Stimulated activated CD4-positive, alpha-beta T cell treated with anti-CD3 and anti-CD28 coated beads, TNF-alpha, amount 100 ng/mL, for 48 hours (primary cell): ENCODE data around the gene SCN2B.
"Not testable (repeated sequence)": the region's sequence is repeated elsewhere in the genome, so short reads cannot be mapped to it uniquely, and the experiment has no call there.

Experiments
- DNase-seq, 3 donors: peaks; one replicate each; pipeline ENCODE4 v3.0.0-alpha.2; 2020; ENCODE audit warnings: low read depth in 3 of 3

Gene SCN2B

DNA sequence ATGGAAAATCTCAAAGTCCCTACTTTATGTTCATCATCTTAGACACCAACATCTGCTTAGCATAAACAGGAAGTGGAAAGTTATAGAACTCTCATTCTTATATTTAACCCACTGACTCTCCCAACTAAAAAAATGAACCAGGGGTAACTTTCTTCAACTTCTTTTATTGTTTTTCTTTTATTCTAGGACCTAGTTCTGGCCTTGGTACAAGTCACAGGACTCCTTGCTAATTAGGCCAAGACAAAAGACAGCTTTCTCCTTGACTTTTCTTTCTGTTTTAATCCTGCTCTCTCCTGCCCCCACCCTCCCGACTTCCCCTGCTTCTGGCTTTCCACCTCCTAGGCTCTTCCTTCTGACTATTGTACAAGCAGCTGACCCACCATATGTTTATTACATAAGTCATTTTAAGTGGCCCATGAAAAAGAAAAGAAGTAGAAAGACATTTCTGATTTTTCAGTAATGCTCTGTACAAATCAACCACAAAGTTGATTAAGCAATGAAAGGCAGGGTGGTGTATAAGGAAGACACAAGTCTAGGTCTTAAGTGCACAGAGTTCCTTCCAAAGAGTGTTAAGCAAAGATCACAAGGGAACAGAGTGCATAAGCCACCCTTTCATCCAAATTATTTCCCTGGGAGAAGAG is 30.1 kb upstream of the SCN2B start:
- no peak for DNase-seq

DNA sequence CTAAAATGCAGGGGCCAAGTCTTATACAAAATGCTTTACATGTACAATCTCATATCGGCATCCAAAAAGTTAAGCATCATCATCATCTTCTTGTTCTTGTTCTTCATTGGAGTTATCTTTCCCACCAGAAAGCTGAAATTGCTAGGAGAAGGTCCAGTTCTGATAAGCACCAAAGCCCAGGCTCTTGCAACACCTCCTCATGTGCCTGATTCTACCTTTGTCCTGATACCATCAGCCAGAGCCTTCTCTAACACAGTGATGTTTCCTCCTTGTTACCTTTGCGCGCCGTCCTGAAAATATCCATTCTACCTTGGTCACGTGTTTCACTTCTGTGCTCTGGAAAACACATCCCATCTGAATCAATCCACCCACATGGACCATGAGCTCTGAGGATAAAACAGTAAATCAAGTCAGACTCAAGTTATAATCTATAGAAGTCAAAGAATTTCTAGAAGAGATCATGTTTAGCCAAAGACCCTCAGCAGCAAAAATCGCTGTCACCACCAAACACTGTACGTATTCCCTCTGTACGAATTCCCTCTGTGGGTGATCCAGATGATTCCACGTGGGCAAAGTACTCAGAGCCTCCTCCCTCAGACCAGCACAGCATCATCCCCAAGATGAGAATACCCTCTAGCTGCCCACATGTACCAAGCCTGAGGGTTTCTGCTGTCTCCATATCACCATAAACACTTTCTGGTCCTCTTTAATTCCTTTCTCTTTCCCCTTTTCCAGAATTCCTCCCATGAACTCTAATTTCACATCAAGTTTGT is 29.4 kb upstream of the SCN2B start:
- no peak for DNase-seq

DNA sequence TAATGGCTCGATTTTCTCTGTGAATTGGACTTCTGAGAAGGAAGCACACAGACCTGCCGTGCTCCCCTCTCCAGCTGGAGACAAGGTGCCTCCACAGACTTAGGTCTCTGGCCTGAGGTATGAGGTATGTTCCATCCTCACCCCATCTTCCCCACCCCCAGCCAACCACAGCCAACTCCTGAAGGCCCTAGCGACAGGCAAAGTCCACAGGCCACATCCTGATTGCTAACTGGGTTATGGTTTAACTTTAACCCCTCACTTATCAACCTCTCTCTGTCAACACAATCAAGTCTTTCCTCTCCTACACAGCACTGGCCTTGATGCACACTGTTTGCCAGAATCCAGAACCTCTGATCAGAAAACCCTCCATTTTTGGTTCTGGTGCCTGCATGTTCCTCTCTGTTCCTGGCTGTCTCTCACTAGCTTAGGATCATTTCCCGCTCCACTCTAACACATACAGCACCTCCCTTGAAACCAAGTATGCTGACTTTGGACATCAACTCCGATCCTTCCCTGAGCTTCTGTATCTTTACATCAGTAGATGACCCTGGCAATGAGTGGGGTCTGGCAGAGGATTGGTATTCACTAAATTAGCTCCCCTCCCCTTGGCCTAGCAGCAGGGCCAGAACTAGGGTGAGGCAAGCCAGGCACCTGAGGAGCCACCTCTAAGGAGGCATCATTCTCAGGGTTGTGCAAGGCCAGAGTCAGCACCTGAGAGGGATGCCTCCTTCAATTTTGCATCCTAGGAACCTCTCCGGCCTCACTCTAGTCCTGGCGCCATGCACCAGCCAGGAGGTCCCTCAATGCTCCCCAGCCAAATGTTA is 26.4 kb upstream of the SCN2B start:
- DNase-seq: peak in 1 of 3 donors; percentile 57

DNA sequence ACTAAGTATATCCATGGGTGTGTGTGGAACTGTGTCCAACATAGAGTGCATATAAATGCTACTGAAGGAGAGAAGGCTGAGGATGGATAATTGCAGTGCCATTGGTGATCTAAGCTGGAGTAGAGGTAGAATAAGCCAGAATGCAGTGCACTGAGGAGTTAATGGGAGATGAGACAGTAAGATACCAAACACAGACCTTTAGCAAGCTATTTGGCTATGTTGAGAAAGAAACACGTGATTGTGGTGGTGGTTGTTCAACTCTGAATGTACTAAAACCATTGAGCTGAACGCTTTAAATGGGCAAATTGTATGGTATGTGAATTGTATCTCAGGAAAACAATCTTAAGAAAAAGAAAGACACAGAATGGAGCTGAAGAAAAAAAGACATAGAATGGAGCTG is 25.5 kb upstream of the SCN2B start:
- DNase-seq: no peak

DNA sequence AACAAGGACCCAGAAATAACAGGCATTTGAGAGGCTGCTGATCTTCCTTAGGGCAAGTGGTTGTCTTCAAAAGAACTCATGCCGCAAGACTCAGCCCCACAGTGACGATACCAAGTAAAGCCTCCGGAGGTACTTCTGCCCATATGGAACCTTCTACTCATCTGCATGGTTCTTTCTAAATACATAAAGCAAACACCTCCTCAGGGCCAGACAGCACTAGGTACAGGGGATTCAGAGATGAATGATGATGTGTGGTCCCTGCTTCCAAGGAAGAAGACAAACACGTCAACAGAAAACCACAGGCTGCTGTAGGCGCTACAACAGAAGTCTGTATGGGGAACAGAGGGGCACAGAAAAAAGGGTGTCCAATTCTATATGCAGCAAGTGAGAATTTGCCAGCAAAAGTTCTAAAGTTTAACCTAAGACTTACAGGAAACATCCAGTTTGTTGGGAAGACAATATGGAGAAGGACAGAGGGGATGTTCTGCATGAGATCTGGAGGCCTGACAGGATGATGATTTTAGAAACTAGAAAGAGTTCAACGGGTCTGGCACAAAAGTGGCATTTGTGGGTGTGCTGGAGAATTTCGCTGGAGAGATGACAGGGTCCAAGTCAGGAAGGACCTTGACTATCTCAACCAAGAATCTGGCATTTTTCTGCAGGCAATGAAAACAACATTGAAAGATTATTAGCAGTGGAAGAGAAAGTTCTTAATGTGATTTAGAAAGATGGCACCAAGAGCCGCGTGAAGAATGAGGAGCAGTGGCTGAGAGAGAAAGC is 24.7 kb upstream of the SCN2B start:
- peak in 2 of 3 donors; percentile 49 to 63 for DNase-seq

DNA sequence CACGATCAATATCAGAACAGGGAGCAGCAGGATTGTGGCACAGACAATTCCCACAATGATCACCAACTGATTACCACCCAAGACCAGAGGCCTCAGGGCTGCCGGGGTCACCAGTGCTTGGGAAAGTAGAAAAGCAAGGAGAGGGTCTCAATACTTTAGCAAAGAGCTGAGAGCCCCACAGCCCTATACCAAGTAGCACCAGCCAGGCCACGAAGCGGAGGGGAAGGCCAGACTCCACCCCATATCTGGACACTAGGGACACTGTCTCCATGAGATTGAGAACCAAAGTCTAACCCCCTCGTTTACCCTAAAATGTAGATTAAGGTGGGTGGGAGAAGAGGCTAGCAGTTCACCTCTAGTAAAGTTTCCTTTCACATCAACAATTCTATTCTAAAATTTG is 24.1 kb upstream of the SCN2B start:
- no peak for DNase-seq

DNA sequence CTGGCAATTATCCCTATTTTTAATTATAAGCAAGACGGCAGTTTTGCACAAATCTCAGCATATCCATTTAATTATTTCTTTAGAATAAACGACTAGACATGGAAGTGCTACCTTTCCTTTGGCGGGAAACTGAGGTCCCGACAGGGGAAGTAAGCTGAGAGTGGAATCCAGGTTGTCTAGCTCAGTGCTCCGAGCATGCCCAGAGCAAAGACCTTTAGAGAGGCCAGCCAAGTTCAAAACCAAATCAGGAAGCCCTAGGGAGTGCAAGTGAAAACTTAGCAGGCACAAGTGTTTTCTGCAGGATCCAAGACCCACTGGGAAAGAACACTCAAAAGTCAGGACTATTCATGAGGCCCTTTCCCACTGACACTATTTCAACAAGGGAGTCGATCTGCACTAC is 22.7 kb upstream of the SCN2B start:
- no peak for DNase-seq

DNA sequence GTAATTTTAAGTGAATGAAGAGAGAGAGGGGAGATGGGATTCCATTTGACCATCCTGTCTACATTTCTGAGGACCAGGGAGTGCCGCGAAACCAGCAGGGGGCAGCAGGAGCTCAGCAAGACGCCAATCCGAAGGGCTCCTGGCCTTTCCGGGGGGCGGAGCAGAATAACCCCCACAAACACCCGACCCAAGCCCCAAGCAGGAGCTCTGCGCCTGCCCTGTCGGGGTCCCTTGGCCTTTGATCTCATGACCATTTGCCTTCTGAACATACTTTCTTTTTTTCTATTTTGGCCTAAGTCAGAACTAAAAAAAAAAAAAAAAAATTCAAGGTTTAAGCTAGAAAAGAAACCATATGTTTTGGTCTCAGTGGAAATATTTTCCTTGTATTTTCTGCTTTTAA is 21.9 kb upstream of the SCN2B start:
- DNase-seq: peak; percentile 67 to 89 (median 71)

DNA sequence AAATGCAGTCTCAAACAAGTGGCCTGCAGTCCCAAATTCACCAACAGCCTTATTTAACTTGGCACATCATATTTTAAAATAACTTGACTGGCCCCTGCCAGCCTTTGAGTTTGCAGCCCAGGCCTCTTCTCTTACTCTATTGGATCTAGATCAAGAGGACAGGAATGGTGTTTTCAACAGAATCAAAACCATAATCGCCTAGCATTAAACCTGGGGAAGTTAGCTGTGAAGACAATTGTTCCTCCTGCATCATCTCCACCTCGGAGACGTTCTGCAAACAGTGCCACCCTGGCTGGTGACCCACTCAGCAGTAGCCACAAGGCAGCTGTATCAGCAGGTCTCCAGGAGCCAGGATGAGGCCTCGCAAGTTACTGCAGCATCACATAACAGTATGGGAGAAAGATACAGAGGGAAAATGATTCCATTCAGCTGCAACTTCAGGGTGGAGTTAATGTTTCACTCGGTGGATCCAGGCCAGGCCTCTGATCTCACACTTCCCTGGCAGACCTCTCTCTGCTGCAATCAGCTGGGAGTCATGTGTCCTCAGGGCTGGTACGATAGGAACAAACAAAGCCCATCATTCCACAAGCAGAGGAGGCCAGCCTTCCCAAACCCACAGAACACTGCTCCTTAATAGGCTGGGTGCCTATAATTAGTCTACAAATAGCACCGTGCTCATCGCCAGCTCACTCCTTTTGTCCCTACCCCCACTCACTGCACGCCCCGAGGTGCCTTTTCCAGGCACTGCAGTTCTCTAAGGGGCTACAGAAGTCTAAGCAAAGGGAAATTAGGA is 18.6 kb upstream of the SCN2B start:
- DNase-seq: no peak

DNA sequence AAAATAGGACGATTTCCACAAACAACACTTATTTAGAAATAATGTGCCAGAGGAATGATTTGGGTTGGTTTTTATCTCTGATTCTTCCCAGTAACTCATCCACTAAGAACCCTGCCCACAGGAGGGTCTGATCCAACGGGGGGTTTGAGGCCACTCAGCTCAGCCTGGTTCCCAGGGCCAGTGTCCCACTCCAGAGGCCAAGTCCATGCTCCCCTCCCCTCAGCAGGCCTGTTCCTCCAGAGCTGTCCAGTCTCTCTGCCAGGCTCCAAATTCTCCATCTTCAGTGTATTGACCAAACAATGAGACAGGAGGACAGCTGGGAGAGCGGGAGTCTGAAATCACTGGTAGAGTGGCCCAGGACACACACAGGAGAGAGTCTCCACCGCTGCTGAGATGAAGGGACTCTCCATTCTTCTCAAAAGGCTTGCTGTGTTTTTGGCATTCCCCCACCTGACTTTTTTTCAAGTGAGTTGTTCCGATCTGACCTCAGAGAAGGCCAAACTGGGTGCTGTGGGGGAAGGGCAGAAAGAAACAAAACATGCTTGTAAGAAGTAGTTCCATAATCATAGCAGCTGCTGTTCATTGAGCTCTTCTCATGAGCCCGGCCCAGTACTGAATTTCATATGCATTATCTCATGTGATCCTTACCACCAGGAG is 17.6 kb upstream of the SCN2B start:
- DNase-seq: no peak

DNA sequence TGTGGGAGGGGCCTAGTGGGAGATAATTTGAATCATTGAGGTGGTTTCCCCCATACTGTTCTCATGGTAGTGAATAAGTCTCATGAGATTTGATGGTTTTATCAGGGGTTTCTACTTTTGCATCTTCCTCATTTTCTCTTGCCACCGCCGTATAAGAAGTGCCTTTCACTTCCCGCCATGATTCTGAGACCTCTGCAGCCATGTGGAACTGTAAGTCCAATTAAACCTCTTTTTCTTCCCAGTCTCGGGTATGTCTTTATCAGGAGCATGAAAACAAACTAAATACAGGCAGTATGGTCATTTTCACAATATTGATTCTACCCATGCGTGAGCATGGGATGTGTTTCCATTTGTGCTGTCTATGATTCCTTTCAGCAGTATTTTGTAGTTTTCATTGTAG is 16.4 kb upstream of the SCN2B start:
- not testable (repeated sequence) for DNase-seq

DNA sequence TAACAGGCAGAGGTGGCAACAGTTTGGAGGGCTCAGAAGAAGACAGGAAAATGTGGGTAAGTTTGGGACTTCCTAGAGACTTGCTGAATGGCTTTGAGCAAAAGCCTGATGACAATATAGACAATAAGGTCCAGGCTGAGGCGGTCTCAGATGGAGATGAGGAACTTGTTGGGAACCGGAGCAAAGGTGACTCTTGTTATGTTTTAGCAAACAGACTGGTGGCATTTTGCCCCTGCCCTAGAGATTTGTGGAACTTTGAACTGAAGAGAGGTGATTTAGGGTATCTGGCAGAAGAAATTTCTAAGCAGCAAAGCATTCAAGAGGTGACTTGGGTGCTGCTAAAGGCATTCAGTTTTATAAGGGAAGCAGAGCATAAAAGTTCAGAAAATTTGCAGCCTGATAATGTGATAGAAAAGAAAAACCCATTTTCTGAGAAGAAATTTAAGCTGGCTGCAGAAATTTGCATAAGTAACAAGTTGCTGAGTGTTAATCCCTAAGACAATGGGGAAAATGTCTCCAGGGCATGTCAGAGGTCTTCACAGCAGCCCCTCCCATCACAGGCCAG is 14.6 kb upstream of the SCN2B start:
- DNase-seq: not testable (repeated sequence)

DNA sequence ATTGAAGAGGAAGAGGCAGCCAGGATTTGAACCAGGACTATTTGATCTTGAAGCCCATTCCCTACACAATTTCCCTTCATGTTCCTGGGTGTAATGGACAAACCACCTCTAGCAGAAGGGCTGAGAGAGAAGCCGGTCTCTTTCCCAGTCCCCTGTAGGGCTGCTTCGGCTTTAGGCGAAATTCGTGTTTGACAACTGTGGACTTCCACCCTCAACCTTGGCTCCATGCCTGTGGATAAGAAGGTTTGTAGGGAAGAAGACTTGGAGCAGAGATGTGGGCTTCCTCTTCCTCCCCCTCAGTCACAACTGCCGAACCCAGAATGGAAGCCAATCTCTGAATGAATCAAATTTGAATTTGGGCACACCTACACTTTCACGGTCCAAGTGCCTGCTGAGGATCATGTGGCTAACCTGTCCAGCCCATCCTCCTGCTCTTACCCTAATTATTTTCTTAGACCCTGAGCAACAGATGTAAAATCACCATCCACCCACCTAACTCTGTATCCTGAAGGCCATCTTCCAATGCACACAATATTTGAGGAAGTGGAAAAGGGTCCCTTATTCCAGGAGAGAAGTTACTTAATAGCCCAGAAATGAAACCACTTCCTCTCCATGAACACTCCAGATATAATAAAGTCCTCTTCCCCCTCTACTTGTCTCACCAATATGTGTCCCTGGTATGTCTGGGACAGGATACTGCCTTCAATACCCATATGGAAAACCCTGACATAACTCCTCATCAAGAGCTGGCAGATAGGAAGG is 10.1 kb upstream of the SCN2B start:
- no peak for DNase-seq

DNA sequence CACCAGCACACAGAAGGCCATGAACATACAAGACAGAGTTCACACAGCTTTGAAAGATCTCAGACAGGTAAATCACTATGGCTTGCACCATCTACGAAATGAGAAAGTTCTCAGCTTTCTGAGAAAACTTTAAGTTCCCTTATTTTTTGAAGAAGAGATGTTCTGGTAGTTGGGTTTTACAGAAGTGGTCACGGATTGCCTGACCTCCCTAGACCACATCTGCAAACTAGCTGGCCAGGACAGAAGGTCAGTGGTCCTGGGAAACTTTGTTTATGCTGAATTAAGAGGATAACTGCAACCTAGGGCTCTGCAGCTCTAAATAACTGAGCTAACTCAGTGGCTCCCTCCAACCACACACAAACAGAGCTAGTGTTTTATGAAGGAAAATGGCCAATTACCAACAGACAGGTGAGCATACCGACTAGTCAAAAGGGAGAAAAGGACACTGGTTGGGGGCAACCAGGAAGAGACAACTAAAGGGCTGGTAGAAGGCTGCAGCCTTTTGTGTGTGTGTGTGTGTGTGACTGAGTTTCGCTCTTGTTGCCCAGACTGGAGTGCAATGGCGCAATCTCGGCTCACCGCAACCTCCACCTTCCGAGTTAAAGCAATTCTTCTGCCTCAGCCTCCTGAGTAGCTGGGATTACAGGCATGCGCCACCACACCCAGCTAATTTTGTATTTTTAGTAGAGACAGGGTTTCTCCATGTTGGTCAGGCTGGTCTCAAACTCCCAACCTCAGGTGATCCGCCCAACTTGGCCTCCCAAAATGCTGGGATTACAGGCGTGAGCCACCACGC is 8.5 kb upstream of the SCN2B start:
- no peak for DNase-seq

DNA sequence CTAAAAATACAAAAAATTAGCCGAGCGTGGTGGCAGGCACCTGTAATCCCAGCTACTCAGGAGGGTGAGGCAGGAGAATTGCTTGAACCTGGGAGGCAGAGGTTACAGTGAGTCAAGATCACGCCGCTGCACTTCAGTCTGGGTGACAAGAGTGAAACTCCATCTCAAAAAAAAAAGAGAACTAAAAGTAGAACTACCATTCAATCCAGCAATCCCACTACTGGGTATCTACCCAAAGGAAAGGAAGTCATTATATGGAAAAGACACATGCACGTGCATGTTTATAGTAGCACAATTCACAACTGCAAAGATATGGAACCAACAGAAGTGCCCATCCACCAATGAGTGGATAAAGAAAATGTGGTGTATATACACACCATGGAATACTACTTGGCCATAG is 7.3 kb upstream of the SCN2B start:
- not testable (repeated sequence) for DNase-seq

DNA sequence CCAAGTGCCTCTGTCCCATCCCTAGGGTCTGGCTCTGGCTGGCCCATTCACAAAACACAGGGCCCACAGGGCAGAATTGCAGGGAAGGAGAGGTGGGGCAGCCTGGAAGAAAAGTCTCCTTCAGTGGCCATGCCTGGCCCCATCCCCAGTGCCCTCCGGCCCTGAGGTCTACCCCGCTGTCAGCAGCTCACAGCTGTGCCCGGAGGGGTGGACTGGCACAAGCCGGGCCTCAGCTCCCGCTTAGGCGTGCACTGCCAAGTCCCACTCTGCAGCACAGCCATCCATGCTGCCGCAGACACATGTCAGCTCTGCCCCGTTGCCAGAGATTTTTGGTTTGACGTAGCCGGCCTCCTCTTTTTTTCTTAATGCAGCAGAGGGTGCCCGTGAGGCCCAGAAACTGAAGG is 3.9 kb upstream of the SCN2B start:
- DNase-seq: no peak

DNA sequence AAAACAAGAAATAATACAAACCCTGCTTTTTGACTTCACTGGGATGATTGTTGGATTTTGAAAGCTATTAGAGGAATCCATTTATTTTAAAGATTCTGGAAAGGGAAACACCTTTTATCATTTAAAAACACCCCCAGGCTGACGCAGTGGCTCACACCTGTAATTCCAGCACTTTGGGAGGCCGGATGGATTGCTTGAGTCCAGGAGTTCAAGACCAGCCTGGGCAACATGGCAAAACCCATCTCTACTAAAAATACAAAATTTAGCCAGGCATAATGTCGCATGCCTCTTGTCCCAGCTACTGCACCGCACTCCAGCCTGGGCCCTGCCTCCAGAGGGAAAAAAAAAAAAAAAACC is 317 bp upstream of the SCN2B start:
- DNase-seq: no peak
